PFSK-1 (cell line): Measurements from ENCODE around the gene FOXN4.

Experiments used
- FOXP2 ChIP-seq: optimal IDR thresholded peaks from 2 replicates; pipeline ENCODE3; 2011; ENCODE audit warnings: borderline replicate concordance, control low read depth, inconsistent platforms; ENCODE audit not compliant: insufficient read depth; ENCODE audit errors: extremely low read length, extremely low read depth
- POLR2AphosphoS5 ChIP-seq: IDR thresholded peaks from 2 replicates; pipeline ENCODE4 v1.6.1; 2012; ENCODE audit warnings: low read depth, mild to moderate bottlenecking, control low read depth, low read length, moderate library complexity
- REST ChIP-seq, 2 experiments: IDR thresholded peaks; 2 replicates each; pipeline versions ENCODE4 v1.6.1 to v1.8.0; 2011 to 2012; ENCODE audit warnings: low read depth in 2 of 2, low read length in 2 of 2, control low read depth in 1 of 2, inconsistent platforms in 1 of 2, mild to moderate bottlenecking in 1 of 2, moderate library complexity in 1 of 2; ENCODE audit not compliant: insufficient read depth in 1 of 2
- SIN3A ChIP-seq: IDR thresholded peaks from 2 replicates; pipeline ENCODE4 v1.6.1; 2012; ENCODE audit warnings: mild to moderate bottlenecking, low read length, moderate library complexity, borderline replicate concordance; ENCODE audit not compliant: insufficient read depth
- TAF1 ChIP-seq: IDR thresholded peaks from 2 replicates; pipeline ENCODE4 v1.6.1; 2012; ENCODE audit warnings: low read length, control low read depth, borderline replicate concordance; ENCODE audit not compliant: insufficient read depth

- no peak for TF ChIP-seq SIN3A
- no peak for TF ChIP-seq REST (IDR thresholded peaks at IDR 0.05; ENCODE audit: insufficient read depth in 1 of 2, low read depth in 2 of 2, low read length in 2 of 2)
- TF ChIP-seq POLR2AphosphoS5, result no peak
- no peak for TF ChIP-seq TAF1
- no peak for TF ChIP-seq FOXP2
Observed at GRCh38 chr12:109266106-109266879, 42.8 kb downstream of the FOXN4 start.
